Measurements from ENCODE around the gene CSF1. TPM values are rescaled to one million over a fixed set of nuclear protein-coding genes. Genes with fewer than 3 reads are reported as not detected.

CSF1 gene
- total RNA-seq, 1 donor, result 53.9 TPM

GRCh38 chr1:109963864-109964263 is 53.2 kb downstream of the CSF1 start:
- Histone ChIP-seq H4K20me1 (ENCODE audit: insufficient read depth, low read length) (no peaks in the 10 kb centered on the region), H2AFZ (ENCODE audit: low read length) (no peak overlapping the region), H3K4me3 (ENCODE audit: insufficient read depth, low read length) (no peak overlapping the region), H3K4me2 (ENCODE audit: insufficient read depth, low read length) (no peak overlapping the region), H3K27ac (ENCODE audit: low read depth, low read length) (no peak overlapping the region), H3K27me3 (ENCODE audit: insufficient read depth, low read length) (no peaks in the 10 kb centered on the region), H3K4me1 (ENCODE audit: insufficient read depth, low read length) (peaks cover 17% of the 10 kb centered on the region), H3K9me3 (ENCODE audit: low read depth, low read length) (no peaks in the 10 kb centered on the region), H3K79me2 (ENCODE audit: insufficient read depth, low read length) (no peaks in the 10 kb centered on the region), H3K36me3 (ENCODE audit: insufficient read depth, low read length) (no peaks in the 10 kb centered on the region)
- DNase-seq (ENCODE audit: insufficient read length, low spot score, missing footprints), result no peak
- no peak for TF ChIP-seq CTCF (IDR thresholded peaks at IDR 0.05; ENCODE audit: extremely low read depth, low read depth, low read length)

GRCh38 chr1:109969146-109969829 is 58.6 kb downstream of the CSF1 start:
- peaks cover 9% of the 10 kb centered on the region for H3K4me1 ChIP-seq (ENCODE audit: insufficient read depth, low read length)
- no peak overlapping the region for H3K4me2 ChIP-seq (ENCODE audit: insufficient read depth, low read length)
- no peaks in the 10 kb centered on the region for H3K9me3 ChIP-seq (ENCODE audit: low read depth, low read length)
- TF ChIP-seq CTCF (IDR thresholded peaks at IDR 0.05; ENCODE audit: extremely low read depth, low read depth, low read length), result no peak
- H3K79me2 ChIP-seq (ENCODE audit: insufficient read depth, low read length), result no peaks in the 10 kb centered on the region
- no peaks in the 10 kb centered on the region for H4K20me1 ChIP-seq (ENCODE audit: insufficient read depth, low read length)
- no peaks in the 10 kb centered on the region for H3K27me3 ChIP-seq (ENCODE audit: insufficient read depth, low read length)
- no peak overlapping the region for H2AFZ ChIP-seq (ENCODE audit: low read length)
- H3K4me3 ChIP-seq (ENCODE audit: insufficient read depth, low read length), result no peak overlapping the region
- no peak overlapping the region for H3K27ac ChIP-seq (ENCODE audit: low read depth, low read length)
- no peaks in the 10 kb centered on the region for H3K36me3 ChIP-seq (ENCODE audit: insufficient read depth, low read length)
- no peak for DNase-seq (ENCODE audit: insufficient read length, low spot score, missing footprints)

- Histone ChIP-seq H3K27me3 (ENCODE audit: insufficient read depth, low read length) (no peaks in the 10 kb centered on the region), H3K4me1 (ENCODE audit: insufficient read depth, low read length) (peaks cover 9% of the 10 kb centered on the region), H4K20me1 (ENCODE audit: insufficient read depth, low read length) (no peaks in the 10 kb centered on the region), H3K79me2 (ENCODE audit: insufficient read depth, low read length) (no peaks in the 10 kb centered on the region), H2AFZ (ENCODE audit: low read length) (no peak overlapping the region), H3K9me3 (ENCODE audit: low read depth, low read length) (no peaks in the 10 kb centered on the region), H3K27ac (ENCODE audit: low read depth, low read length) (no peak overlapping the region), H3K4me2 (ENCODE audit: insufficient read depth, low read length) (no peak overlapping the region), H3K4me3 (ENCODE audit: insufficient read depth, low read length) (no peak overlapping the region), H3K36me3 (ENCODE audit: insufficient read depth, low read length) (no peaks in the 10 kb centered on the region)
- TF ChIP-seq CTCF (IDR thresholded peaks at IDR 0.05; ENCODE audit: extremely low read depth, low read depth, low read length), result no peak
- no peak for DNase-seq (ENCODE audit: insufficient read length, low spot score, missing footprints)
These were observed 59.3 kb downstream of the CSF1 start for GRCh38 chr1:109969907-109970306.

- H3K79me2 ChIP-seq (ENCODE audit: insufficient read depth, low read length), result no peaks in the 10 kb centered on the region
- H2AFZ ChIP-seq (ENCODE audit: low read length), result no peak overlapping the region
- no peaks in the 10 kb centered on the region for H3K36me3 ChIP-seq (ENCODE audit: insufficient read depth, low read length)
- DNase-seq (ENCODE audit: insufficient read length, low spot score, missing footprints), result no peak
- TF ChIP-seq CTCF (IDR thresholded peaks at IDR 0.05; ENCODE audit: extremely low read depth, low read depth, low read length), result no peak
- peaks cover 19% of the 10 kb centered on the region for H3K4me1 ChIP-seq (ENCODE audit: insufficient read depth, low read length)
- H3K4me3 ChIP-seq (ENCODE audit: insufficient read depth, low read length), result no peak overlapping the region
- H3K4me2 ChIP-seq (ENCODE audit: insufficient read depth, low read length), result no peak overlapping the region
- H4K20me1 ChIP-seq (ENCODE audit: insufficient read depth, low read length), result no peaks in the 10 kb centered on the region
- no peaks in the 10 kb centered on the region for H3K9me3 ChIP-seq (ENCODE audit: low read depth, low read length)
- no peaks in the 10 kb centered on the region for H3K27me3 ChIP-seq (ENCODE audit: insufficient read depth, low read length)
- H3K27ac ChIP-seq (ENCODE audit: low read depth, low read length), result no peak overlapping the region
These were observed 60.9 kb downstream of the CSF1 start for GRCh38 chr1:109971559-109971958.

All from osteoblast (primary cell).